Measurements from ENCODE around the gene IQSEC1.

The IQSEC1 gene

GRCh38 chr3:13119471-13120220 is 46.4 kb upstream of the IQSEC1 start:
- no peak for DNase-seq (ENCODE audit: low spot score)
- CTCF ChIA-PET, result no interaction called here
- H3K27ac ChIP-seq, result no peak overlapping the region
- TF ChIP-seq CTCF (conservative IDR thresholded peaks at IDR 0.05; ENCODE audit: low read depth), result no peak
- POLR2A ChIA-PET (ENCODE audit: low non-redundant PET), result no interaction called here

- H3K27ac ChIP-seq, result no peak overlapping the region
- ChIA-PET CTCF (no interaction called here), POLR2A (ENCODE audit: low non-redundant PET) (no interaction called here)
- no peak for TF ChIP-seq CTCF (conservative IDR thresholded peaks at IDR 0.05; ENCODE audit: low read depth)
- no peak for DNase-seq (ENCODE audit: low spot score)
Measured at GRCh38 chr3:13116426-13116825, 43.2 kb upstream of the IQSEC1 start.

GRCh38 chr3:13115991-13116390 is 42.8 kb upstream of the IQSEC1 start:
- CTCF ChIA-PET, result no interaction called here

GRCh38 chr3:13115576-13115910 is 42.3 kb upstream of the IQSEC1 start:
- H3K27ac ChIP-seq, result no peak overlapping the region
- no peak for DNase-seq (ENCODE audit: low spot score)
- no peak for TF ChIP-seq CTCF (conservative IDR thresholded peaks at IDR 0.05; ENCODE audit: low read depth)
- CTCF ChIA-PET, result interaction anchor here (0.7 kb wide), 1 partner anchor 22 kb away, joined by 4 read pairs; no protein-coding TSS in a partner anchor
- POLR2A ChIA-PET (ENCODE audit: low non-redundant PET), result no interaction called here

More at GRCh38 chr3:13115991-13116390, 42.8 kb upstream of the IQSEC1 start:
- POLR2A ChIA-PET (ENCODE audit: low non-redundant PET), result no interaction called here
- no peak overlapping the region for H3K27ac ChIP-seq
- TF ChIP-seq CTCF (conservative IDR thresholded peaks at IDR 0.05; ENCODE audit: low read depth), result no peak
- no peak for DNase-seq (ENCODE audit: low spot score)

GRCh38 chr3:13114811-13115575 is 41.8 kb upstream of the IQSEC1 start:
- DNase-seq (ENCODE audit: low spot score), result no peak
- no peak overlapping the region for H3K27ac ChIP-seq
- ChIA-PET CTCF (interaction anchor here (0.6 to 0.7 kb wide), 2 partner anchors 22 to 576 kb away, joined by 3 to 4 read pairs; no protein-coding TSS in a partner anchor), POLR2A (ENCODE audit: low non-redundant PET) (no interaction called here)
- TF ChIP-seq CTCF (conservative IDR thresholded peaks at IDR 0.05; ENCODE audit: low read depth), result no peak

- no peak overlapping the region for H3K27ac ChIP-seq
- CTCF ChIA-PET, result no interaction called here
- POLR2A ChIA-PET (ENCODE audit: low non-redundant PET), result no interaction called here
- no peak for TF ChIP-seq CTCF (conservative IDR thresholded peaks at IDR 0.05; ENCODE audit: low read depth)
- no peak for DNase-seq (ENCODE audit: low spot score)
Measured at GRCh38 chr3:13113346-13114330, 40.4 kb upstream of the IQSEC1 start.
